AG04449 (cell line): ENCODE data around the gene MFSD2B.

Experiments used
- CTCF ChIA-PET: fragments of 350-600 bp; formaldehyde crosslinking; extraction: SDS; loops from one replicate; lab custom pipeline; 2021; ENCODE audit warnings: antibody characterized with exemption; lab: Yijun Ruan, JAX
- POLR2A ChIA-PET: fragments of 400-600, 350-600 bp; formaldehyde crosslinking; extraction: SDS; loops from one replicate; lab custom pipeline; 2020; ENCODE audit warnings: antibody characterized with exemption, inconsistent platforms; lab: Yijun Ruan, JAX
- DNase-seq: peaks from one replicate; pipeline ENCODE4 v3.0.0-alpha.2; 2010; ENCODE audit warnings: low read depth, low spot score
- H3K4me3 ChIP-seq: 2 replicates; pipeline ENCODE4 v1.5.1; 2011; ENCODE audit warnings: low read depth, mild to moderate bottlenecking, control low read depth, low read length
- CTCF ChIP-seq: IDR thresholded peaks from one replicate; pipeline ENCODE4 v1.5.1; 2011; ENCODE audit warnings: mild to moderate bottlenecking, moderate library complexity, low read length, control low read depth, inconsistent platforms; ENCODE audit not compliant: insufficient read depth; ENCODE audit errors: missing control alignments

The MFSD2B gene

GRCh38 chr2:24016853-24017703 is 7.2 kb downstream of the MFSD2B start:
- DNase-seq: no peak
- POLR2A ChIA-PET: interaction anchor here (1.6 kb wide), 1 partner anchor 90 kb away, joined by 3 read pairs; the partner anchor contains the start of gene ATAD2B
- no peak for TF ChIP-seq CTCF
- CTCF ChIA-PET: no interaction called here
- no peak overlapping the region for H3K4me3 ChIP-seq

- CTCF ChIA-PET: no interaction called here
- no peak overlapping the region for H3K4me3 ChIP-seq
- POLR2A ChIA-PET: no interaction called here
- DNase-seq: no peak
- TF ChIP-seq CTCF: no peak
Measured at GRCh38 chr2:24017711-24018110, 7.8 kb downstream of the MFSD2B start.

- CTCF ChIA-PET: no interaction called here
- no peak overlapping the region for H3K4me3 ChIP-seq
- no peak for DNase-seq
- POLR2A ChIA-PET: no interaction called here
- TF ChIP-seq CTCF: no peak
Measured at GRCh38 chr2:24018241-24018640, 8.4 kb downstream of the MFSD2B start.

- DNase-seq: no peak
- TF ChIP-seq CTCF: no peak
- ChIA-PET CTCF (no interaction called here), POLR2A (no interaction called here)
- H3K4me3 ChIP-seq: no peak overlapping the region
Measured at GRCh38 chr2:24019729-24020128, 9.8 kb downstream of the MFSD2B start.

- ChIA-PET CTCF (no interaction called here), POLR2A (no interaction called here)
- H3K4me3 ChIP-seq: no peak overlapping the region
- no peak for TF ChIP-seq CTCF
- no peak for DNase-seq
Measured at GRCh38 chr2:24020244-24020643, 10.4 kb downstream of the MFSD2B start.

- CTCF ChIA-PET: no interaction called here
- POLR2A ChIA-PET: no interaction called here
- TF ChIP-seq CTCF: peak; percentile 31
- no peak overlapping the region for H3K4me3 ChIP-seq
- DNase-seq: no peak
Measured at GRCh38 chr2:24021122-24021998, 11.5 kb downstream of the MFSD2B start.
